Ovary (tissue), 9 donors: ENCODE data around the gene CD63. TPM values are rescaled to one million over a fixed set of nuclear protein-coding genes. Genes with fewer than 3 reads are reported as not detected.

ENCODE experiments used
- DNase-seq, 5 donors: peaks; one replicate each; pipeline ENCODE4 v3.0.0-alpha.2; 2019 to 2020
- H3K27ac ChIP-seq, 2 donors: fragments of 200-600 bp; one replicate each; pipeline versions ENCODE4 v1.5.1 to v1.8.0; 2019 to 2022
- H3K27me3 ChIP-seq: fragments of 200-600 bp; one replicate; pipeline ENCODE4 v1.8.0; 2022
- H3K36me3 ChIP-seq: fragments of 200-600 bp; sonication (generic); one replicate; pipeline ENCODE4 v1.5.1; 2019
- H3K4me1 ChIP-seq: one replicate; pipeline ENCODE4 v1.8.1; 2013; ENCODE audit warnings: mild to moderate bottlenecking, moderate library complexity; ENCODE audit not compliant: insufficient read depth
- H3K4me3 ChIP-seq: fragments of 200-600 bp; sonication (generic); one replicate; pipeline ENCODE4 v1.5.1; 2017
- H3K9me3 ChIP-seq, 2 donors: fragments of 200-600 bp in 1 of 2; sonication (generic) in 1 of 2; one replicate each; pipeline versions ENCODE4 v1.5.1 to v1.8.1; 2013 to 2019; ENCODE audit warnings: mild to moderate bottlenecking in 1 of 2, moderate library complexity in 1 of 2
- EP300 ChIP-seq: sonication (generic); formaldehyde crosslinking; IDR thresholded peaks from one replicate; pipeline ENCODE4 v1.6.1; 2017; ENCODE audit warnings: antibody characterized with exemption
- POLR2A ChIP-seq: fragments of 450-650 bp; IDR thresholded peaks from one replicate; pipeline ENCODE4 v1.6.1; 2017; ENCODE audit warnings: antibody characterized with exemption, mild to moderate bottlenecking, moderate library complexity
- WGBS, 3 donors: extraction: QIAGEN DNeasy Blood & Tissue Kit in 1 of 3; methylation state at CpG; one replicate each; pipeline versions ENCODE4 v1.1.5 to v1.1.7; 2013 to 2017; 5-methylcytosine and 5-hydroxymethylcytosine counted together
- intact Hi-C, 4 donors: fragments of 100-400 bp; cut with DNase I; formaldehyde crosslinking; loops; one replicate each; pipeline versions ENCODE4 v1.11.0 to v1.15.1; 2022 to 2023
- polyA plus RNA-seq, 2 donors: library from polyadenylated mRNA; stranded (reverse); fragments of 200-250 nt in 1 of 2; fragments of 350-450 nt in 1 of 2; fragmentation: Illumina TruSeq in 1 of 2; extraction: RNeasy Lipid Tissue Mini Kit (QIAGEN cat#74804) in 1 of 2; gene quantifications; one replicate each; pipeline ENCODE4 v1.2.3, GENCODE V29; 2013 to 2014
- total RNA-seq, 7 donors: library from RNA; depleted of rRNA in 2 of 7; stranded (reverse); fragments of >200 nt in 2 of 7; fragmentation: NEBNext Ultra II Directional in 3 of 7; extraction: Animal tissue kit (Norgen Biotek cat#: 25700) in 3 of 7; gene quantifications; one replicate each; pipeline versions ENCODE4 v1.1.0 to v1.2.4, GENCODE V29; 2016 to 2023
- TF ChIP-seq, protein P1 (sequence below), 3 donors: fragments of 450-650 bp in 2 of 3; fragments of 200-600 bp in 1 of 3; IDR thresholded peaks; one replicate each; pipeline versions ENCODE4 v1.5.1 to v1.8.0; 2016 to 2022; ENCODE audit warnings: antibody characterized with exemption in 3 of 3, mild to moderate bottlenecking in 1 of 3
- donor health status: DM: no; HTN: no; CAD: no; lungs with moderate emphysema.
- donor health status: DM: no; HTN: no; CAD: no.
- donor health status: Bipolar disorder and iron deficiency.
- donor health status: DM: yes; HTN: yes; CAD: no.
- donor health status: DM: no; HTN: no; CAD: no.
- donor health status: DM: yes; HTN: yes; CAD: no.

Gene CD63
- total and polyA plus RNA-seq, 9 donors, result 406 to 1,943 (median 762) TPM

DNA sequence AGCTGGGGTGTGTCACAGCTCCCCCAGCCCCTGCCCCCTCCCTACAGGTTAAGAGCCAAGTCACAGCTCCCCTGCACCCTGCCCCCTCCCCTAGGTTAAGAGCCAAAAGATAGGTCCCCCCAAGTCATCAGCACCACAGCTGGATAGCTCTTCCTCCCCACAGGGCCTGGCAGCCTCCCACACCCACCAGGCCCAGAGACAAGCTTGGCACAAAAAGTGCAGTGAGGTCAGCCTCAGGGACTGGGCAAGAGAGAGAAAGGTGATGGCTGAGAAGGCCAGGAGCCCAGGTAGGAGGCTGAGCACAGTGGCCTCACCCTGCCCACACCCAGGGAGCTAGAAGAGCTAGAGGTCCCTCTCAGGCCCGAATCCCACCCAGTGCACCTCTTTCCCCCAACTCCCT lies 29.8 kb downstream of the CD63 start:
- WGBS, 3 donors, result 87 to 100% (median 89%) methylated on average over 1 of the region's 1 CpG
- Histone ChIP-seq H3K4me1 (no peaks in the 10 kb centered on the region), H3K27me3 (no peaks in the 10 kb centered on the region), H3K27ac (no peak overlapping the region), H3K4me3 (no peak overlapping the region), H3K9me3 (no peaks in the 10 kb centered on the region), H3K36me3 (no peaks in the 10 kb centered on the region)
- TF ChIP-seq EP300 (no peak), POLR2A (no peak)
- TF ChIP-seq, protein P1, sequence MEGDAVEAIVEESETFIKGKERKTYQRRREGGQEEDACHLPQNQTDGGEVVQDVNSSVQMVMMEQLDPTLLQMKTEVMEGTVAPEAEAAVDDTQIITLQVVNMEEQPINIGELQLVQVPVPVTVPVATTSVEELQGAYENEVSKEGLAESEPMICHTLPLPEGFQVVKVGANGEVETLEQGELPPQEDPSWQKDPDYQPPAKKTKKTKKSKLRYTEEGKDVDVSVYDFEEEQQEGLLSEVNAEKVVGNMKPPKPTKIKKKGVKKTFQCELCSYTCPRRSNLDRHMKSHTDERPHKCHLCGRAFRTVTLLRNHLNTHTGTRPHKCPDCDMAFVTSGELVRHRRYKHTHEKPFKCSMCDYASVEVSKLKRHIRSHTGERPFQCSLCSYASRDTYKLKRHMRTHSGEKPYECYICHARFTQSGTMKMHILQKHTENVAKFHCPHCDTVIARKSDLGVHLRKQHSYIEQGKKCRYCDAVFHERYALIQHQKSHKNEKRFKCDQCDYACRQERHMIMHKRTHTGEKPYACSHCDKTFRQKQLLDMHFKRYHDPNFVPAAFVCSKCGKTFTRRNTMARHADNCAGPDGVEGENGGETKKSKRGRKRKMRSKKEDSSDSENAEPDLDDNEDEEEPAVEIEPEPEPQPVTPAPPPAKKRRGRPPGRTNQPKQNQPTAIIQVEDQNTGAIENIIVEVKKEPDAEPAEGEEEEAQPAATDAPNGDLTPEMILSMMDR (IDR thresholded peaks at IDR 0.05), result no peak
- intact Hi-C loops, result no loop called here
- DNase-seq, result peak in 2 of 5 donors; percentile 7 to 8

GRCh38 chr12:55698241-55698955 lies 30.4 kb downstream of the CD63 start:
- H3K9me3 ChIP-seq, result no peaks in the 10 kb centered on the region
- WGBS, 3 donors, result 87 to 92% (median 90%) methylated on average over 15 to 16 of the region's 16 CpGs
- no peak overlapping the region for H3K4me3 ChIP-seq
- no peaks in the 10 kb centered on the region for H3K27me3 ChIP-seq
- intact Hi-C loops, result no loop called here
- no peaks in the 10 kb centered on the region for H3K36me3 ChIP-seq
- TF ChIP-seq EP300 (no peak), POLR2A (no peak)
- TF ChIP-seq, protein P1 (IDR thresholded peaks at IDR 0.05), result no peak
- peak in 2 of 5 donors; percentile 9 to 19 for DNase-seq
- no peaks in the 10 kb centered on the region for H3K4me1 ChIP-seq
- H3K27ac ChIP-seq, result no peak overlapping the region

- no peak for DNase-seq
- no peak for TF ChIP-seq EP300
- no peak for TF ChIP-seq POLR2A
- TF ChIP-seq, protein P1 (IDR thresholded peaks at IDR 0.05), result no peak
- intact Hi-C loops, result no loop called here
- no peaks in the 10 kb centered on the region for H3K27me3 ChIP-seq
- 83 to 89% (median 87%) methylated on average over 7 of the region's 7 CpGs for WGBS, 3 donors
- H3K36me3 ChIP-seq, result no peaks in the 10 kb centered on the region
- H3K4me3 ChIP-seq, result no peak overlapping the region
- no peaks in the 10 kb centered on the region for H3K9me3 ChIP-seq
- H3K27ac ChIP-seq, result no peak overlapping the region
- H3K4me1 ChIP-seq, result no peaks in the 10 kb centered on the region
These were observed 31.1 kb downstream of the CD63 start for GRCh38 chr12:55697686-55698085.

GRCh38 chr12:55696796-55697462 lies 31.9 kb downstream of the CD63 start:
- Histone ChIP-seq H3K9me3 (no peaks in the 10 kb centered on the region), H3K27me3 (no peaks in the 10 kb centered on the region), H3K4me1 (no peaks in the 10 kb centered on the region), H3K4me3 (no peak overlapping the region), H3K36me3 (no peaks in the 10 kb centered on the region), H3K27ac (no peak overlapping the region)
- WGBS, 3 donors, result 81 to 85% (median 82%) methylated on average over 19 of the region's 19 CpGs
- TF ChIP-seq POLR2A (no peak), EP300 (no peak)
- TF ChIP-seq, protein P1 (IDR thresholded peaks at IDR 0.05), result no peak
- intact Hi-C loops, result no loop called here
- DNase-seq, result peak in 1 of 5 donors; percentile 10
